CD4-positive, alpha-beta T cell treated with Interleukin-2 at 100 ng/mL for 4 hours (primary cell): ENCODE measurements around the gene HSPB3.
"Not testable (repeated sequence)": the region's sequence is repeated elsewhere in the genome, so short reads cannot be mapped to it uniquely, and the experiment has no call there.

Source experiments
- DNase-seq: peaks from one replicate; pipeline ENCODE4 v3.0.0-alpha.2; 2020; ENCODE audit warnings: low spot score

Gene HSPB3, protein sequence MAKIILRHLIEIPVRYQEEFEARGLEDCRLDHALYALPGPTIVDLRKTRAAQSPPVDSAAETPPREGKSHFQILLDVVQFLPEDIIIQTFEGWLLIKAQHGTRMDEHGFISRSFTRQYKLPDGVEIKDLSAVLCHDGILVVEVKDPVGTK

DNA sequence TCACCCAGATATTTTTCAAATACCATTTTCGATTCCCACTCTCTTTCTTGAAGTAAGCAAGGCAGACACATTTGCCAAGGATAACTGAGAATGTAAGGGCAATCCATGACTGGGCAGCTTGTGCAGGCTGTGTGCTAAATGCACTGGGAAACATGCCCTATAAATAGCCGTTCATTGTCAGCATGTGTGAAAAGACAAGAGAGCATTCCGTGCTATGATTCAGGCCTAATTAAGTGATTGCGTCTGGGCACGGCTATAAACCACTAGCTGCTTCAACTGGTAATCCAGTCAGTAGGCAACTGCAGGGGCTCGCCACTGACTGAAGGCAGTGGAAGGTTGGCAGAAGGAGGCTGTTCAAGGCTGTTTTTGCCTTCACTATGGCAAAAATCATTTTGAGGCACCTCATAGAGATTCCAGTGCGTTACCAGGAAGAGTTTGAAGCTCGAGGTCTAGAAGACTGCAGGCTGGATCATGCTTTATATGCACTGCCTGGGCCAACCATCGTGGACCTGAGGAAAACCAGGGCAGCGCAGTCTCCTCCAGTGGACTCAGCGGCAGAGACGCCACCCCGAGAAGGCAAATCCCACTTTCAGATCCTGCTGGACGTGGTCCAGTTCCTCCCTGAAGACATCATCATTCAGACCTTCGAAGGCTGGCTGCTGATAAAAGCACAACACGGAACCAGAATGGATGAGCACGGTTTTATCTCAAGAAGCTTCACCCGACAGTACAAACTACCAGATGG is at the start of gene HSPB3:
TSS of gene HSPB3 (plus strand) at position 287 of the 745 bp plus-strand sequence. CDS start at position 378, 91 bp downstream.
- no peak for DNase-seq

DNA sequence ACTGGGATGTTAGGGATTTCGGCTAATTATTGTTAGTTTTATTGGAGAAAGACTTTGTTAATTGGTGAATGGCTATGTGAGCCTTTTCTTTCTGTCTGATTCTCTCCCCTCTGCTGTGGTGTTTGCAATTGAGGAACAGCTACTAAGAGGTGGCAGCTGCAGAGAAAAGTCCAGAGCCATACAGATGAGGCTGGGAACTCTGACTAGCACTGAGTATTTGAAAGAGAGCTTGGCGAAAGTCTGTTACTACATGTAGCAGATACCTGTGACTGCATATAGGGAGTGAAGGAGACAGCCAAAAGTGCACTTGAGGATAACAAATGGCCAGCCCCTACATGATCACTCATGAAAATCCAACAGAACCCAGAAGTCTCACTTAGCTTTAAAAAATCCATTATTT is 44.3 kb upstream of the HSPB3 start:
- no peak for DNase-seq

DNA sequence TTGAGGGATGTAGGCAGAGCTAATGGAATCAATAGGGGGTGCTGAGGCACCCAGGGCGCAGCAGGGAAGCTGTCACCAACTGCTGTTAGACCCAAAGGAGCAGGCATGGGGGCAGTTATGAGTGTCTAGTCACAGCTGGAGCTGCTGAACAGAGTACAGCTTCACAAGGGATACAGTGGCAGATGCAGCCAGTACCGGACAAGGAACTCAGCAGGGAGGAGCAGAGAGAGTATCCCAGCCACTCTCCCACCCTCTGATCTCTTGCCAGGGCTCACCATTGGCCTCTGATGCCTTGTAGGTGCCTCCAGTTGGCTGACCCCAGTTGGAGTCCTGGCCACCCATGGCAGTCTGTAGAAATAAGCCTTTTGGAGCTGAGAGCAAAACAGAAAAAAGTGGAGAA is 42.6 kb upstream of the HSPB3 start:
- DNase-seq = no peak

DNA sequence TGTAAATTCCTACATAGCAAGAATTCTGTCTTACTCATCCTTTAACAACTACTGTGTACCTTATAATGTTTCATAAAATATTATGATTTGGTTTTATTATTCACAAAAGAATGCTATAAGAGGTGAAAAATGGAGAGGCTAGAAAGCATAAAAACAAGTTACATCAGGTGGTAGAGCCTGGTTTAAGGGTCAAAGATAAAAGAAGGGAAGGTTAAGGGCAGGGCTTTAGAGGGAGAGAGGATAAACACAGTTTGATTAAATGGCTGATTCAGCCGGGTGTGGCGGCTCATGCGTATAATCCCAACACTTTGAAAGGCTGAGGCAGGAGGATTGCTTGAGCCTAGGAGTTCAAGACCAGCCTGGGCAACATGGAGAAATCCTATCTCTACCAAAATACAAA is 40.4 kb upstream of the HSPB3 start:
- DNase-seq = no peak

DNA sequence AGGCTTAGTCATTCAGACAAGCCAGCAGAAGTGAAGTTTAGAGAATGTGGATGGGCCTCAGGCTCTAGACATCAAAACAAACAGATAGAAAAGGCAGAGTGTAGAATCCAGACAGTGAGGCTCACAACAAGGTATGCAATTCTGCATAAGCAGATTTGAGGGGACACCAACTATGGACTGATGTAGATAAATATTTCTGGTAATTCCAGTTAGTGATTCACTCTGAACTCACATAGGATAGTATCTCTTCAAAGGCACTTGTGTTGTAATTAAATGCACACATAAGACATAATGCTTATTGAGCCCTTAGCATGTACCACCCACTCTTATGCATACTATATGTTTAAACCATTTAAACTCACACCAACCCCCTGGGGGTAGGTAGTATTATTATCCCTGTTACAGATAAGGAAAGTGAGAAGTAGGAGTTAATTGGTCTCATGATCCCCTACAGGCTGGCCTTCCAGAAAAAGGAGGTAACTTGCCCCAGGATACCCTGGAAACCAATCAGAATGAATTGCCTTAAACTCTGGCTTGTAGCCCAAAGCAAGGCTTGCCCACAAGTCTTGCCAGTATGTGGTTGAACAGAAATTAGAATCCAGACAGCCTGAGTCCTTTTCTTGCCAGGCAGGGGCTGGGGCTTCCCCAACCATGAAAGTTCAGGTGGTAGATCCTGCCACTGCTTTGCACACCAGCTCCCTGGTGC is 39.5 kb upstream of the HSPB3 start:
- no peak for DNase-seq

DNA sequence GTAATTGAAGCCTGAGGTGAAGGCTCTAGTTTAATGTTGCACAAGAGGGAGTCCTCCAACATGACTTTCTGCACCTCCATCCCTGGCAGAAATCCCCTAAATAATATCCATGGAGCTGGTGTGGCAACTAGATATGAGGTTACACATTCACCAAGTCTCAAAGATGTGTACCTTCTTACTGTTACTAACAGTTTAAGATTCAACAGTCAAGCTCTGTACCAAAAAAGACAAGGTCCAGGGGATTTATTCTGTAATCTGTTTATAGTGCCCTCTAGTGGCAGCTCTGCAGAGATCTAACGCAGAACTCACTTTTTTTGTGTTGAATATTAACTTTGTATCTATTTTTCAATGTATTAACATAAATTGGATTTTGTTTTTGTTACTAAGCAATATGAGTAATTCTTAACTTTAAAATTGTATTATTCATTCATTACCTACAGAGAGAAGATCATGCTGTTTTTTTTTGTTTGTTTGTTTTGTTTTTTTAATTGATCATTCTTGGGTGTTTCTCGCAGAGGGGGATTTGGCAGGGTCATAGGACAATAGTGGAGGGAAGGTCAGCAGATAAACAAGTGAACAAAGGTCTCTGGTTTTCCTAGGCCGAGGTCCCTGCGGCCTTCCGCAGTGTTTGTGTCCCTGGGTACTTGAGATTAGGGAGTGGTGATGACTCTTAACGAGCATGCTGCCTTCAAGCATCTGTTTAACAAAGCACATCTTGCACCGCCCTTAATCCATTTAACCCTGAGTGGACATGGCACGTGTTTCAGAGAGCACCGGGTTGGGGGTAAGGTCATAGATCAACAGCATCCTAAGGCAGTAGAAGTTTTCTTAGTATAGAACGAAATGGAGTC is 35.7 kb upstream of the HSPB3 start:
- peak; percentile 63 for DNase-seq

DNA sequence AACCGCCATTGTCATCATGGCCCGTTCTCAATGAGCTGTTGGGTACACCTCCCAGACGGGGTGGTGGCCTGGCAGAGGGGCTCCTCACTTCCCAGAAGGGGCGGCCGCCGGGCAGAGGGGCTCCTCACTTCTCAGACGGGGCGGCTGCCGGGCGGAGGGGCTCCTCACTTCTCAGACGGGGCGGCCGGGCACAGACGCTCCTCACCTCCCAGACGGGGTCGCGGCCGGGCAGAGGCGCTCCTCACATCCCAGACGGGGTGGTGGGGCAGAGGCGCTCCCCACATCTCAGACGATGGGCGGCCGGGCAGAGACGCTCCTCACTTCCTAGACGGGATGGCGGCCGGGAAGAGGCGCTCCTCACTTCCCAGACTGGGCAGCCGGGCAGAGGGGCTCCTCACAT is 35.0 kb upstream of the HSPB3 start:
- DNase-seq = not testable (repeated sequence)

DNA sequence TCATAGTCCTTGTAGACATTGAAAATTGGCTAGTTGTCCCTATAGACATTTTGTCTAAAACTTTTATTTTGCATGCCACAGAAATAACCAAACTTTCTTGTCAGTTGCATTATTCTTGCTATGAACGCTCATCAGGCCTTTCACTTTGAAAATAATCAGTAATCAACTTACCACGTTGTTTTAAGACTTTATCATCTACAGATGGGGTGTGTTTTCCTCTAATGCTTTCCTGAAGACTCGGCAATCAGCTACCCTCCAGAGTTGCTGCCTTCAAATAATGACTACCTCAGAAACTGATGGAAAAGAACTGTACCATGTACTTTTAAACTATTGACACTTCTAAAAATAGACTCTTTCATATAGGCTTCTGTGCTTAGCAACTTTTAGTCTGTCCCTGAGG is 33.5 kb upstream of the HSPB3 start:
- DNase-seq = no peak

DNA sequence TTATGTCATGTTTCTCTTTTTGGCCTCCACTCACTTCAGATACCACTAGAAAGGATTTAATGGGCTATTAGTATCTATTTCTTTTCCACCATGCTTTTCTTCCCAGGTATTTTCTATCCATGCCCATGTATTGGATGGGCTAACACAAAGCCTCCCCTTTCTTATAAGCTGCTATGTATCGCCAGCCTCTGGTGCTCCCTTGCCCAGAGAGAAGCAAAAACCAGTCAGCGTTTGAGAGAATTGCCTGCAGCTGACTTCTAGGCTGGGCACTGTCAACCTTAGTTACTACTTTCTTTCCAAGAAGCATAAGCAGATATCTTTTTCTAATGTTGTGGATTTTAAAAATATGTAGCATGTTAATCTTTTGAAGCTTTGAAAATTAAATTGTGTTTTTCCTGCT is 30.2 kb upstream of the HSPB3 start:
- DNase-seq = no peak

DNA sequence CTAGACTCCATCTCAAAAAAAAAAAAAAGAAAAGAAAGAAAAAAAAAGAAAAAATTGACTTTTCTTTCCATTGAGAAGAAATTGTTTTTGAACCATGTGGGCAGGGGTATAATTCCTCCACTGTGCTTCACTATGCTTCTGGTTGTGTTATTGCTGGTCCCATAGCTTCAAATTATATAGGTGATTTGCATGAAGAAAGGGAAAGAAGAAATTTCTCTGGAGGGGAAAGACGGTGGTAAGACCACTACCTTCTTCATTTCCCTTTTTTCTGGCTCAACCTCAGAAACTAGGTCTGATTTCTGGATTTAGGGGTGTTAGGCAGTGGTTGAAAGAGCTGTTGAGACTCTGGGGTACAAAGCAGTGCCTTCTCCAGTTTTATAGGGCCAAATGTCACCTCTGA is 29.3 kb upstream of the HSPB3 start:
- no peak for DNase-seq

DNA sequence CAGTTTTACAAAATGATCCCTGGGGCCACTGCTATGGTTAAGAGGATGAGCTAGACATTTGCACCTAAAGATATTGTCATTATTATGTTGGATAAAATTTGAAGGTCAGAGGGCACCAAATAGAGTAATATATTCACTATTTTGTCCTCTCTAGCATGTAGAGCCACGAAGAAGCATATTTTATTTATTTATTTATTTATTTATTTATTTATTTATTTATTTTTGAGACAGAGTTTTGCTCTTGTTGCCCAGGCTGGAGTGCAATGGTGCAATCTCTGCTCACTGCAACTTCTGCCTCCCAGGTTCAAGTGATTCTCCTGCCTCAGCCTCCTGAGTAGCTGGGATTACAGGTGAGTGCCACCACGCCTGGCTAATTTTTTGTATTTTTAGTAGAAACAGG is 20.8 kb upstream of the HSPB3 start:
- DNase-seq = not testable (repeated sequence)

DNA sequence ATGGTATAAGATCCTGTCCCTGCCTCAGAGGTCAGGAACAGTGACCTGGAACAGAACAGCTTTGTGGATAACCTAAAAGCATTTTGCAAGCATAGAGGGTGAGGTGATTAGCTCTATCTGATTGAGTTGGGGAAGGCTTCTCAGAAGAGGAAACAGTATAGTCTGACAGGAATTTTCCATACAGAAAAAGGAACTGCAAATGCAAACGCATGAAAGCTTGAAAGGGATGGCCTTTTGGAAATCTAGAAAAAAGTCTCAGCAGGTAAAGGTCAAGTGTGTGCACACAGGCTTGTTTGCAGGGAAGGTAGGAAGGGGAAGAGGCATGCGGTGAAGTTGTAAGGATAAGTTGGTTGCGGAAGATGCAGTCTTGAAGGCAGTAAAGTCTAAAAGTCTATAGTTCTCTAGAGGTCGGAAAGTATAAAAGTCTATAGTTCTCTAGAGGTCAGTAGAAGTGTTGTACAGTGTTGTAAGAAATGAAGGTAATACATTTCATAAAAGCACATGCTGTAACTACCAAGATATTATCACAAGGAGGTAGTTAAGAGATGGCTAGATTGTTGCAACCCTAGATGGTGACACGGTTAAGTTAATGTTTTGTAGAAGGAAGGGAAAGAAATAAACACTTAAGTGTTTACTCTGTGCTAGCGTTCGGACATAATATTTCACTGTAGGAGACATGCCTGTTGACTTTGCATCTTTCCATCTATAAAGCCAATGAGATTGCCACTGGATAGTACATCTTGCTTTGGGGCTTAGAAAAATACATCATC is 16.7 kb upstream of the HSPB3 start:
- no peak for DNase-seq

DNA sequence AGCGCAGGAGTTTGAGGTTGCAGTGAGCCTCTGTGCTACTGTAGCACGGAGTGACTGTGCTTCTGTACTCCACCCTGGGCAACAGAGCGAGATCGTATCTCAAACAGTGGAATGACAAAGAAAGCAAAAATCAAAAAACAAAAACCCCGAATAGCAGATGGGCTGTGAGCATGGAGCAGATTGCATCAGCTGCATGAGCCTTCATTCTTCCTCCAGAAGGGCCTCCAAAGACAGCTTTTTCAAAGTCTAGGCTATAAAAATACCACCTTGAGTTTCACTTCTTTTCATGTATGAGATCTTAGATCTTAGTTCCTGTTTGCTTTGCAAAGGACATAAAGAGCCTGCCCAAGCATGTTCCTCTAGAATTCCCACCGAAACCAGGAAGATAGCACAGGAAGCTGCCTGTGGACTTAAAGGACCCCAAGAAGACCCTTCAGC is 15.0 kb upstream of the HSPB3 start:
- DNase-seq = no peak

DNA sequence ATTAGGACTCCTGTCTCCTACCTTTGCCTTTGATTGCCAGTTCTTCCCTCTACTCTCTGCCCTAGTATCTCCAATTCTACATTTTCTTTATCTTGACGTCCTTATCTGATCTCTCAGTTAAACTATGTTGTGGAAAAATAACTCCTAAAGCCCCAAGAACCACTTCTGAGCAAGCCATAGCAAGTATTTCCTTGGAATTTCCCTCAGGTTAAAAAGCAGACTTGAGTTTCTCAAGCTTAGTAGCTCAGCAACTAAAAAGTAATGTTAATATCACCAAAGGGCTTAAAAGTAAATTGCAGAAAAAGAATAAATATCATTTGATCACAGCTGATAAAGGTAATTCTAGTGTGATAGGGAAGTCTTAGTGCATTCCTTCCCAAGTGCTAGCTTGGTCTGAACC is 13.2 kb upstream of the HSPB3 start:
- no peak for DNase-seq

DNA sequence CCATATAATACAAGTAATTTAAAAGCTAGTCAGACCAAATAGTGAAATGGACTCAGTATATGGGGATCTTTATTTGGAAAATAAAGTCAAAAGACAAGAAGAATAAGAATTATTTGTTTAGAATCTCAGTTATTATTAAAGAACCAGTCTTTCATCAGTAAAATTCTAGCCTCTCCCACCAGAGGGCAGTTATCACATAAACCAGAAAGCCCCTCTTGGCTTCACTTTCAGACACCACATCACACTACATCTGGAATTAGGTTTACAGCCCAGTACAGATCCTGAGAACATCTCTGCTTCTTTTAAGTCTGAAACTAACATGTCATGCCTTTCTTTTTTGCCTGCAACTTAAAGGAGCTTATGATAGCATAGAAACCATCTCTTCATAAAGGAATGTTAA is 12.2 kb upstream of the HSPB3 start:
- no peak for DNase-seq

DNA sequence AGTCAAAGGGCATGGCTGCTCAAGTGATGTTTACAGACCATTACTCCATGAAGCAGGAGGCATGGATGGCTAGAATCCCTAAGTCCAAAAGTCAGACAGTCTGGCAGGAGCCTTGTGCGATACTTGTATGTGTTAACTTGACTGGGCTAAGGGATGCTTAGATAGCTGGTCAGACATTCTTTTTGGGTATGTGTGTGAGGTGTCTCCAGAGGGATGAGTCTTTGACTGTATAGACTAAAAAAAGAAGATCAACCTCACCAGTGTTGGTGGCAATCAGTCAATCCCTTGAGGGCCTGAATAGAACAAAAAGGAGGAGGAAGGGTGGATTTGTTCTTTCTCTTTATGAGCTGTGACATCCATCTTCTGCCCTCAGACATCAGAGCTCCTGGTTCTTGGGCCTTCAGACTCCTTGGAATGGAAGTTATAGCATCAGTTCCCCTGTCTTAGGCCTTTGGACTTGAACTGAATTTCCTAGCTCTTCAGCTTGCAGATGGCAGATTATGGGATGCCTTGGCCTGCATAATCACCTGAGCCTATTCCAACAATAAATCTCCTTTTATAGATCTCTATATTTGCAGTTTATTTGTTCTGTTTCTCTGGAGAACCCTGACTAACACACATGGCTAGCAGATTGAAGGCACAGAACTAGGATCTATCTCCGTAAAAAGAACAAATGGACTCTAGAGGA is 9.7 kb upstream of the HSPB3 start:
- DNase-seq = no peak

DNA sequence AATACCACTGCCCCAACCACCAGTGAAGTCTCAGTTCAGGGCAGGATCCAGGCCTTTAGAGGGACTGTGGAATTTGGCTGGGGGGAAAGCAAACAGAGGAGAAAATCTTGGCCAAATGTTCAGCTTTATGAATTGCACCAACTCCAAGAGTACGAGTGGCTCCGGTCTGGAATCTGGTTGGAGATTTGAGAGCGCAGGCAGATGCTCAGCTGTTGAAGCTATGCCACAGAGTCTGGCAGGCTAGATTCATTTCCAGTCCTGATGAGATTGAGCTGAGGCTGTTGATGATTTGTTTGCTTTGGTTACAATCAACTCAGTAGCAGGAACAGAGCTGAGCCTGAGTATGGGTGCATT is 9.1 kb upstream of the HSPB3 start:
- no peak for DNase-seq

DNA sequence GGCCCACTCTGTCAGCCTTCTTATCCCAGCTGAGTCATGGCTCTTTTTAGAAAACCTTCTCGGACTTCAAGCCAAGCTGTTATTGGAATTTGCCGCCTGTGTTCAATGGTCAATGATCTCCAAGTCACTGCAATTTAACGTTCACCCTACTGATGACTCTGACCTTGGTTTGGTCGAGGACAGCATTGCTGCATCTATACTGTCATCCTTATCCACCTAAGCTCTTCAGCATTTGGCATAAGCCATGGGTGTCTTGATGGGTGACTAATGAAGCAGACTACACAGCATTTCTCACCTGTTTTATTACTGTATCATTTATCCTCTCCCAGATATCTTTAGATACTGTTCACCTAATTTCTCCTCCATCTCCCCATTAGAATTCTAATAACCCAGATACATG is 5.6 kb upstream of the HSPB3 start:
- no peak for DNase-seq

DNA sequence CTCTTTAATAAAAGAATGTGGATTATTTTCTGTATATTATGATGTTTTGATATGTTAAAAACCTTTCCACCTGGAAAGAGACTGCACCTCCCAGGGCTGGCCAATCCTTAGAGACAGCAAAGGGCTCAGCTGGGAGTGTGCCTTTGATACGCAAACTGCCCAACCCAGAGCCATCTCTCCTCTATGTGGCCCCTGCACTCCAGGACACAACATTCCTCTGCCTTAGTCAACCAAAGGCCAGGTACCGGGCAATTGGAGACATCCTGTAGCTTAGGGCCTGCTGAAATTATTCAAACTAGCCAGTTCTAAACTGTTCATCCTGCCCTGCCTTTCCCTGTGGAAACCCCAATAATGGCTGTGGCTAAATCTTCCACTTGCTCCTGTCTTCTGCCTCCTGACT is 5.0 kb upstream of the HSPB3 start:
- DNase-seq = no peak

DNA sequence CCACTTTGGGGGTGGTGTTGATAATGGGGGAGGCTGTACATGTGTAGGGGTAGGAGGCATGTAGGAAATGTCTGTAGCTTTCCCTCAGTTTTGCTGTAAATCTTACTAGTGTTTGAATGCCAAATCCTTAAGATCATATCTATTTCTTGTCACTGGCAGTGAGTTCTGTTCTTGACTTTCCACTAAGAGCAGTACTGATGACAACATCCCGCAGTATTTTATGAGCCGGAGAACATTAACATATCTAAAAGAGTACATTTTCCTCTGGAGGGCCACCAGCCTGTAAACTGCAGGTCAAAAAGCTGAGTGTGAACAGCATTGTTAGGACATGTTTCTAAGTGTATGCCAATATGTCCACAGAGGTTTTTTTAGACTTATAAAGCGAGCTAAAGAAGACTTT is 2.5 kb upstream of the HSPB3 start:
- DNase-seq = no peak

DNA sequence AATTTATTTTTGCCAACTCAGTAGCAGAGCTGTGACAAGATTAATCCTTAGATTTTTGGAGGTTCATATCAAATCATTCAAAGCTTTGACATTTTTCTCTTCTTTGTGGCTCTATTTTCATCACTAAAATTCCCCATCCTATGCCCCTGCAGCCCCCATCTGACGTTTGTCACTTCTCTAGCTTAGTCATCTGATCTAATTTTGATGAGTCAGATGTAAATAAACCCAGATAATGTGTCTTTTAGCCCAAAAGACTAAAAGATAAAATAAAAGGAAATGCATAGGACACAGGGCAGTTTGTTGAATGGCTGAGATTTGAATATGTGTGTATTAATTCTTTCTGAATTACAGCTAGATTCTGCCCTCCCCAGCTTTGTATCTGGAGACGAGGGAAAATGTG is 897 bp upstream of the HSPB3 start:
- DNase-seq = no peak
